ENCODE data around the gene BAG5. TPM values are rescaled to one million over a fixed set of nuclear protein-coding genes. Genes with fewer than 3 reads are reported as not detected.

Gene BAG5
- total RNA-seq, 1 experiment from 2014 or later: 29.2 TPM

DNA sequence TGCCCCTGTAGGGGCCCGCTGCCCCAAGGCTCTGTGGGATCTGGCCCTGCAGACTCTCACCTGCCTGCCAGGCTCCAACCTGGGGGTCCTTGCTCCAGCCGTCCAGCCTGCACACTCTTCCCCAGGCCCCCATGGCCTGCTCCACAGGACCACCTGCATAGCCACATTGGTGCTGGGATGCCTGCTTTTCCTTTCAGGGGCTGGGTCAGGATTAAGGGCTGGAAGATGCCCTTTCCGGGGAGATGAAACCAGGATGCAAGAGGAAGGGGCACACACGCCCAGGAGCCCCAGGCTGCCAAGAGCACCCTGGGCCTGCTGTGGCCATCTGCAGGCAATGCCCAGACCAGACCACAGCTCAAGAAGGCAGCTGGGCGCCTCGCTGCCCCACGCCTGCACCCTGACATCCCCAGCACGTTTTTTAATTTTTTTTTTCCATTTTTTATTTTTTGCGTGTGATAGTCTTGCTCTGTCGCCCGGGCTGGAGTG lies 15.0 kb downstream of the BAG5 start (continued):
- TF ChIP-seq, protein P1, sequence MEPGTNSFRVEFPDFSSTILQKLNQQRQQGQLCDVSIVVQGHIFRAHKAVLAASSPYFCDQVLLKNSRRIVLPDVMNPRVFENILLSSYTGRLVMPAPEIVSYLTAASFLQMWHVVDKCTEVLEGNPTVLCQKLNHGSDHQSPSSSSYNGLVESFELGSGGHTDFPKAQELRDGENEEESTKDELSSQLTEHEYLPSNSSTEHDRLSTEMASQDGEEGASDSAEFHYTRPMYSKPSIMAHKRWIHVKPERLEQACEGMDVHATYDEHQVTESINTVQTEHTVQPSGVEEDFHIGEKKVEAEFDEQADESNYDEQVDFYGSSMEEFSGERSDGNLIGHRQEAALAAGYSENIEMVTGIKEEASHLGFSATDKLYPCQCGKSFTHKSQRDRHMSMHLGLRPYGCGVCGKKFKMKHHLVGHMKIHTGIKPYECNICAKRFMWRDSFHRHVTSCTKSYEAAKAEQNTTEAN (CRISPR knock-in tag; IDR thresholded peaks at IDR 0.05): no peak
- no peak for TF ChIP-seq NR1H2 (CRISPR knock-in tag; IDR thresholded peaks at IDR 0.05)
- no peak for TF ChIP-seq GRHL2 (CRISPR knock-in tag; IDR thresholded peaks at IDR 0.05; ENCODE audit: insufficient replicate concordance, severe bottlenecking)
- TF ChIP-seq CREB1 (CRISPR knock-in tag; IDR thresholded peaks at IDR 0.05): no peak
- no peak for TF ChIP-seq SP1 (CRISPR knock-in tag; conservative IDR thresholded peaks at IDR 0.05)
- no peak for TF ChIP-seq MAX (CRISPR knock-in tag; IDR thresholded peaks at IDR 0.05)
- no peak for TF ChIP-seq JUN (CRISPR knock-in tag; IDR thresholded peaks at IDR 0.05)
- TF ChIP-seq, protein P2, sequence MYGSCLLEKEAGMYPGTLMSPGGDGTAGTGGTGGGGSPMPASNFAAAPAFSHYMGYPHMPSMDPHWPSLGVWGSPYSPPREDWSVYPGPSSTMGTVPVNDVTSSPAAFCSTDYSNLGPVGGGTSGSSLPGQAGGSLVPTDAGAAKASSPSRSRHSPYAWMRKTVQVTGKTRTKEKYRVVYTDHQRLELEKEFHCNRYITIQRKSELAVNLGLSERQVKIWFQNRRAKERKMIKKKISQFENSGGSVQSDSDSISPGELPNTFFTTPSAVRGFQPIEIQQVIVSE (CRISPR knock-in tag; IDR thresholded peaks at IDR 0.05; ENCODE audit: borderline replicate concordance): no peak

DNA sequence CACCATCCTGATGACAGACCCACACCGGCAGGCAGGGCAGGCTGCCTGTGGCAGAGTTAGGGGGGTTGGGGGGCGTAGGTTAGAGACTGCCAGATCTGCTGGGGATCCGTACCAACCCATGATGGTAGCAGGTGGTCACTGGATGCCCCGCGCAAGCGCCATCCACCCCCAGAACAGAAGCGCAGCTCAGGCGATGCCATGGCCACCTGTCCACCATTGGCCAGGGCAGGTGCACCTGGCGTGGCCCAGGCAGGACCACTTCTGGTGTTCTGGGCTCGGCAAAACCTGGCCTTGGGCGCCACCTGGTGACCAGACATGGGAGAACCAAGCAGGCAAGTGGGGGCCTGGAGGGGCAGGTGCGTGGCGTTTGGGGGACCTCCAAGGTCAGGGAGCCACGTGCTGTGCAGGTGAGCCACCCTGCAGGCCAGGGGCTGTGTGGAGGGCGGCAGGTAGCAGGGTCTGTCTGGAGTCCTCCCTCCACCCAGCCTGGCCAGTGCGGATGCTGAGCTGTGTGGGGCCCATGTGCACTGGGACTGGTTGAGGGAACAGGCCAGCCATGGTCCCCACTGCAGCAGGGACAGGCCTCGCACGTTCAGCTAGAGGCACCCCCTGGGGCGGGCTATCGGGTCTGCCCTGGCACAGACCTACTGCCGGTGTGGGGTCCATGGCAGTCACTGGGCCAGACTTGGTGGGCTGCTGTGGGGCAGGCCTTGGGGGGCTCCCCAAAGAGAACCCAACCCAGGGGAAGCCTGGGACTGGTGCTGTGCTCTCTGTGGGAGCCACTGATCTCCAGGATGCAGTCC lies 15.6 kb downstream of the BAG5 start:
- DNase-seq (ENCODE audit: low spot score) (peak; percentile 94), ATAC-seq (peak; percentile 67)
- Mint-ChIP-seq H3K9me3 (no peaks in the 10 kb centered on the region), H3K27ac (no peak overlapping the region), H3K4me3 (no peak overlapping the region), H3K4me1 (peaks cover 7% of the 10 kb centered on the region), H3K36me3 (no peaks in the 10 kb centered on the region), H3K27me3 (ENCODE audit: low read depth) (no peaks in the 10 kb centered on the region)
- POLR2A ChIA-PET: interaction anchor here (0.5 kb wide), 2 partner anchors 46 to 1103 kb away, joined by 3 read pairs; no protein-coding TSS in a partner anchor
- CTCF ChIA-PET: interaction anchor here (0.6 to 21.0 kb wide), 19 partner anchors 8 to 213 kb away, joined by 3 to 455 read pairs (median 4); partner anchors contain the start of genes BAG5, CKB, COA8 and EIF5
- TF ChIP-seq SMAD4 (CRISPR knock-in tag; IDR thresholded peaks at IDR 0.05) (no peak), MAX (CRISPR knock-in tag; IDR thresholded peaks at IDR 0.05) (peak; percentile 51; the same call in 1 of the 2 replicates), CTCF (IDR thresholded peaks at IDR 0.05) (peak; percentile 84), IRF1 (CRISPR knock-in tag; IDR thresholded peaks at IDR 0.05) (no peak), FOXJ3 (CRISPR knock-in tag; IDR thresholded peaks at IDR 0.05; ENCODE audit: borderline replicate concordance) (no peak), FOXP4 (CRISPR knock-in tag; IDR thresholded peaks at IDR 0.05) (0 out of 2 replicates have a peak, but pooled peaks have one; percentile 21), USF2 (CRISPR knock-in tag; IDR thresholded peaks at IDR 0.05) (peak; percentile 42; the same call in 1 of the 2 replicates), TEAD4 (CRISPR knock-in tag; IDR thresholded peaks at IDR 0.05) (no peak), PREB (CRISPR knock-in tag; IDR thresholded peaks at IDR 0.05; ENCODE audit: borderline replicate concordance) (no peak), GABPB1 (CRISPR knock-in tag; IDR thresholded peaks at IDR 0.05) (no peak), ZNF425 (CRISPR knock-in tag; conservative IDR thresholded peaks at IDR 0.05) (no peak), CBFB (CRISPR knock-in tag; IDR thresholded peaks at IDR 0.05; ENCODE audit: low read depth) (no peak), E2F5 (CRISPR knock-in tag; IDR thresholded peaks at IDR 0.05) (no peak)

Measured in WTC11 (cell line).